ENCODE results near the gene MAP7D1.
"Not testable (repeated sequence)": the region's sequence is repeated elsewhere in the genome, so short reads cannot be mapped to it uniquely, and the experiment has no call there.

The MAP7D1 gene

GRCh38 chr1:36222481-36223380 lies 66.8 kb downstream of the MAP7D1 start:
- H3K4me3 ChIP-seq (ENCODE audit: low read length) = peak overlapping the region; percentile 91
- no peak for DNase-seq (ENCODE audit: low read depth, low spot score)

GRCh38 chr1:36223381-36223995 lies 67.5 kb downstream of the MAP7D1 start:
- H3K4me3 ChIP-seq (ENCODE audit: low read length) = peak overlapping the region; percentile 91
- DNase-seq (ENCODE audit: low read depth, low spot score) = peak; percentile 60

- peak within 1 kb of the TSS; percentile 91 for H3K4me3 ChIP-seq (ENCODE audit: low read length)
- peak; percentile 99 for DNase-seq (ENCODE audit: low read depth, low spot score)
Measured at GRCh38 chr1:36223996-36224536, 68.1 kb downstream of the MAP7D1 start, which contains the start of gene THRAP3. Gene THRAP3 (plus strand): TSS chr1:36224443. CDS start chr1:36282564, 58,121 bp downstream.

DNA sequence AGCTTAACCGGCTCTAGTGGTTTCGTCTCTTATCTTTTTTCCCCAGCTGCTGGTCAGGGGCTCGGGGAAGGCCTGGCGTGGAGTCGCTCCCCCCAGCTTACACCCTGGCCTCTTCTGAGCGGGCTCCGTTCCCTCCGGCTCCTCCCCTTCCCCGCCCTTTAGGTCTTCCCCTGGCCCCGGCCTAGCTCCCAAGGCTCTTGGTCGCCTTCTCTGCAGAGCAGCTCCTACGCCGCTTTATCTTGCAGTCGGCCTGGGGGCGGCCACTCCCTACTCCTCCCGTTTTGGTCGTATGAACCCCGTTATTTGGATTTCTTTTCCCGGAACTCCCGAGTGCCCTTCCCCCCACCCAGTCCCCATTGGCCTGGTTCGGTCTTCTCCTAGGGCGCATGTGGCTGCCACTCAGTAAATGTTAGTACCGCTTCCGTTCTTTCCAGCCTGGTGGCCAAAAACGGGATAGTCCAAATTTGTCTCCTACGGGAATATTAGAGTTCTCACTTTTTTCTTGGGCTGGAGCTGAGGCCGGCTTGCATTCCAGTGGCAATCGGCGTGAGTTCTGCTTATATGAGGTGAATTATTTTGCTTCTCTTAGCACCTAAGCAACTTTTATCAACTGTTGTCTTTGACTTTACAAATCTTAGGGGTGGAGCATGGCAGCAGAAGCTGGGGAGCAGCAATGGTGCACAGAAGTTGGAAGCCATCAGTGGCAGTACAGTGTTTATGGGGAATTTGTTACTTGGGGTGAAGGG lies 68.8 kb downstream of the MAP7D1 start:
- peak overlapping the region; percentile 68 for H3K4me3 ChIP-seq (ENCODE audit: low read length)
- no peak for DNase-seq (ENCODE audit: low read depth, low spot score)

- peak overlapping the region; percentile 68 for H3K4me3 ChIP-seq (ENCODE audit: low read length)
- DNase-seq (ENCODE audit: low read depth, low spot score) = no peak
Measured at GRCh38 chr1:36225283-36225899, 69.4 kb downstream of the MAP7D1 start.

- not testable (repeated sequence) for H3K4me3 ChIP-seq (ENCODE audit: low read length); DNase-seq (ENCODE audit: low read depth, low spot score)
Measured at GRCh38 chr1:36230279-36230678, 74.3 kb downstream of the MAP7D1 start.

Data from Jurkat, Clone E6-1 (cell line).